ENCODE data around the gene SAMD4B. TPM values are rescaled to one million over a fixed set of nuclear protein-coding genes. Genes with fewer than 3 reads are reported as not detected.

Gene SAMD4B
- total and polyA plus RNA-seq, 2 experiments from 2014 or later, result 104 to 172 TPM

DNA sequence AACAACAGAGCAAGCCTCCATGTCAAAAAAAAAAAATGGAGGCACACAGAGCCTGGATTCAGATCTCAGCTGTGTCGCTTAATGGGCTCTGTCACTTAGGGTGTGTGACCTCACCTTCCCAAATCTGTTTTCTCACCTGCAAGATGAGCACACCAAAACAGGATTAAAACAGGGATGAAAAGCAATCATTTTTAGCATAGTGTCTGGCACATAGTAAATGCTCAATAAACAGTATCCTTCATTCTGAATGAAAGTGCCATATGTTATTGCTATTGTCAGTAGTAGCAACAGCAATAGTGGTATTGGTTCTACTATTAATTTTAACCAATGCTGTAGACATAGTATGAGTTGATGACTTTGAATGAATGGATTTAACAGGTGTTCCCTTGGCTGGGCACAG lies 23.3 kb downstream of the SAMD4B start (continued):
- TF ChIP-seq, protein P1, sequence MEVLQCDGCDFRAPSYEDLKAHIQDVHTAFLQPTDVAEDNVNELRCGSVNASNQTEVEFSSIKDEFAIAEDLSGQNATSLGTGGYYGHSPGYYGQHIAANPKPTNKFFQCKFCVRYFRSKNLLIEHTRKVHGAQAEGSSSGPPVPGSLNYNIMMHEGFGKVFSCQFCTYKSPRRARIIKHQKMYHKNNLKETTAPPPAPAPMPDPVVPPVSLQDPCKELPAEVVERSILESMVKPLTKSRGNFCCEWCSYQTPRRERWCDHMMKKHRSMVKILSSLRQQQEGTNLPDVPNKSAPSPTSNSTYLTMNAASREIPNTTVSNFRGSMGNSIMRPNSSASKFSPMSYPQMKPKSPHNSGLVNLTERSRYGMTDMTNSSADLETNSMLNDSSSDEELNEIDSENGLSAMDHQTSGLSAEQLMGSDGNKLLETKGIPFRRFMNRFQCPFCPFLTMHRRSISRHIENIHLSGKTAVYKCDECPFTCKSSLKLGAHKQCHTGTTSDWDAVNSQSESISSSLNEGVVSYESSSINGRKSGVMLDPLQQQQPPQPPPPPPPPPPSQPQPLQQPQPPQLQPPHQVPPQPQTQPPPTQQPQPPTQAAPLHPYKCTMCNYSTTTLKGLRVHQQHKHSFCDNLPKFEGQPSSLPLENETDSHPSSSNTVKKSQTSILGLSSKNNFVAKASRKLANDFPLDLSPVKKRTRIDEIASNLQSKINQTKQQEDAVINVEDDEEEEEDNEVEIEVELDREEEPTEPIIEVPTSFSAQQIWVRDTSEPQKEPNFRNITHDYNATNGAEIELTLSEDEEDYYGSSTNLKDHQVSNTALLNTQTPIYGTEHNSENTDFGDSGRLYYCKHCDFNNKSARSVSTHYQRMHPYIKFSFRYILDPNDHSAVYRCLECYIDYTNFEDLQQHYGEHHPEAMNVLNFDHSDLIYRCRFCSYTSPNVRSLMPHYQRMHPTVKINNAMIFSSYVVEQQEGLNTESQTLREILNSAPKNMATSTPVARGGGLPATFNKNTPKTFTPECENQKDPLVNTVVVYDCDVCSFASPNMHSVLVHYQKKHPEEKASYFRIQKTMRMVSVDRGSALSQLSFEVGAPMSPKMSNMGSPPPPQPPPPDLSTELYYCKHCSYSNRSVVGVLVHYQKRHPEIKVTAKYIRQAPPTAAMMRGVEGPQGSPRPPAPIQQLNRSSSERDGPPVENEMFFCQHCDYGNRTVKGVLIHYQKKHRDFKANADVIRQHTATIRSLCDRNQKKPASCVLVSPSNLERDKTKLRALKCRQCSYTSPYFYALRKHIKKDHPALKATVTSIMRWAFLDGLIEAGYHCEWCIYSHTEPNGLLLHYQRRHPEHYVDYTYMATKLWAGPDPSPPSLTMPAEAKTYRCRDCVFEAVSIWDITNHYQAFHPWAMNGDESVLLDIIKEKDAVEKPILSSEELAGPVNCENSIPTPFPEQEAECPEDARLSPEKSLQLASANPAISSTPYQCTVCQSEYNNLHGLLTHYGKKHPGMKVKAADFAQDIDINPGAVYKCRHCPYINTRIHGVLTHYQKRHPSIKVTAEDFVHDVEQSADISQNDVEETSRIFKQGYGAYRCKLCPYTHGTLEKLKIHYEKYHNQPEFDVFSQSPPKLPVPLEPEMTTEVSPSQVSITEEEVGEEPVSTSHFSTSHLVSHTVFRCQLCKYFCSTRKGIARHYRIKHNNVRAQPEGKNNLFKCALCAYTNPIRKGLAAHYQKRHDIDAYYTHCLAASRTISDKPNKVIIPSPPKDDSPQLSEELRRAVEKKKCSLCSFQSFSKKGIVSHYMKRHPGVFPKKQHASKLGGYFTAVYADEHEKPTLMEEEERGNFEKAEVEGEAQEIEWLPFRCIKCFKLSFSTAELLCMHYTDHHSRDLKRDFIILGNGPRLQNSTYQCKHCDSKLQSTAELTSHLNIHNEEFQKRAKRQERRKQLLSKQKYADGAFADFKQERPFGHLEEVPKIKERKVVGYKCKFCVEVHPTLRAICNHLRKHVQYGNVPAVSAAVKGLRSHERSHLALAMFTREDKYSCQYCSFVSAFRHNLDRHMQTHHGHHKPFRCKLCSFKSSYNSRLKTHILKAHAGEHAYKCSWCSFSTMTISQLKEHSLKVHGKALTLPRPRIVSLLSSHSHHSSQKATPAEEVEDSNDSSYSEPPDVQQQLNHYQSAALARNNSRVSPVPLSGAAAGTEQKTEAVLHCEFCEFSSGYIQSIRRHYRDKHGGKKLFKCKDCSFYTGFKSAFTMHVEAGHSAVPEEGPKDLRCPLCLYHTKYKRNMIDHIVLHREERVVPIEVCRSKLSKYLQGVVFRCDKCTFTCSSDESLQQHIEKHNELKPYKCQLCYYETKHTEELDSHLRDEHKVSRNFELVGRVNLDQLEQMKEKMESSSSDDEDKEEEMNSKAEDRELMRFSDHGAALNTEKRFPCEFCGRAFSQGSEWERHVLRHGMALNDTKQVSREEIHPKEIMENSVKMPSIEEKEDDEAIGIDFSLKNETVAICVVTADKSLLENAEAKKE (CRISPR knock-in tag; IDR thresholded peaks at IDR 0.05), result no peak
- TF ChIP-seq STAT1 (IDR thresholded peaks at IDR 0.05; ENCODE audit: unreplicated experiment), result no peak
- TF ChIP-seq JUNB (IDR thresholded peaks at IDR 0.05; ENCODE audit: unreplicated experiment), result no peak
- TF ChIP-seq ZNF331 (CRISPR knock-in tag; IDR thresholded peaks at IDR 0.05; ENCODE audit: low read depth), result no peak
- TF ChIP-seq, protein P2, sequence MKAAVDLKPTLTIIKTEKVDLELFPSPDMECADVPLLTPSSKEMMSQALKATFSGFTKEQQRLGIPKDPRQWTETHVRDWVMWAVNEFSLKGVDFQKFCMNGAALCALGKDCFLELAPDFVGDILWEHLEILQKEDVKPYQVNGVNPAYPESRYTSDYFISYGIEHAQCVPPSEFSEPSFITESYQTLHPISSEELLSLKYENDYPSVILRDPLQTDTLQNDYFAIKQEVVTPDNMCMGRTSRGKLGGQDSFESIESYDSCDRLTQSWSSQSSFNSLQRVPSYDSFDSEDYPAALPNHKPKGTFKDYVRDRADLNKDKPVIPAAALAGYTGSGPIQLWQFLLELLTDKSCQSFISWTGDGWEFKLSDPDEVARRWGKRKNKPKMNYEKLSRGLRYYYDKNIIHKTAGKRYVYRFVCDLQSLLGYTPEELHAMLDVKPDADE (IDR thresholded peaks at IDR 0.05), result no peak
- TF ChIP-seq, protein P3, sequence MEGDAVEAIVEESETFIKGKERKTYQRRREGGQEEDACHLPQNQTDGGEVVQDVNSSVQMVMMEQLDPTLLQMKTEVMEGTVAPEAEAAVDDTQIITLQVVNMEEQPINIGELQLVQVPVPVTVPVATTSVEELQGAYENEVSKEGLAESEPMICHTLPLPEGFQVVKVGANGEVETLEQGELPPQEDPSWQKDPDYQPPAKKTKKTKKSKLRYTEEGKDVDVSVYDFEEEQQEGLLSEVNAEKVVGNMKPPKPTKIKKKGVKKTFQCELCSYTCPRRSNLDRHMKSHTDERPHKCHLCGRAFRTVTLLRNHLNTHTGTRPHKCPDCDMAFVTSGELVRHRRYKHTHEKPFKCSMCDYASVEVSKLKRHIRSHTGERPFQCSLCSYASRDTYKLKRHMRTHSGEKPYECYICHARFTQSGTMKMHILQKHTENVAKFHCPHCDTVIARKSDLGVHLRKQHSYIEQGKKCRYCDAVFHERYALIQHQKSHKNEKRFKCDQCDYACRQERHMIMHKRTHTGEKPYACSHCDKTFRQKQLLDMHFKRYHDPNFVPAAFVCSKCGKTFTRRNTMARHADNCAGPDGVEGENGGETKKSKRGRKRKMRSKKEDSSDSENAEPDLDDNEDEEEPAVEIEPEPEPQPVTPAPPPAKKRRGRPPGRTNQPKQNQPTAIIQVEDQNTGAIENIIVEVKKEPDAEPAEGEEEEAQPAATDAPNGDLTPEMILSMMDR (conservative IDR thresholded peaks at IDR 0.05; ENCODE audit: low read depth in 2 of 2), result no peak

DNA sequence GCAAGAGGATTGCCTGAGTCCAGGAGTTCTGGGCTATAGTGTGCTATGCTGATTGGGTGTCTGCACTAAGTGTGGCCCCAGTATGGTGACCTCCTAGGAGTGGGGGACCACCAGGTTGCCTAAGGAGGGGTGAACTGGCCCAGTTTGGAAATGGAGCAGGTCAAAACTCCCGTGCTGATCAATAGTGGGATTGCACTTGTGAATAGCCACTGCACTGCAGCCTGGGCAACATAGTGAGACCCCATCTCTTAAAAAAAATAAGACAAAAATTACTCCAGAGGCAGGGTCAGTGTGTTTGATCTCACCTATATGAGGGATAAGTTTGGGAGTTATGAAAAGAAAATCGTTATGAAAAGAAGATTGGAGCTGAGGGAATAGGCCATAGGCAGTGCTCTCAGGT lies 27.0 kb downstream of the SAMD4B start:
- Histone ChIP-seq H3K4me1 (ENCODE audit: insufficient read depth) (no peaks in the 10 kb centered on the region), H3K27me3 (ENCODE audit: insufficient read depth) (no peaks in the 10 kb centered on the region), H2AFZ (no peak overlapping the region), H4K20me1 (replicated peaks; ENCODE audit: insufficient read depth) (peaks cover 6% of the 10 kb centered on the region; the same call in 1 of the 2 replicates), H3K36me3 (ENCODE audit: insufficient read depth) (peaks cover 10% of the 10 kb centered on the region; the same call in 1 of the 2 replicates), H3K27ac (ENCODE audit: low read depth) (no peak overlapping the region), H3K4me3 (no peak overlapping the region), H3K4me2 (no peak overlapping the region), H3K79me2 (replicated peaks; ENCODE audit: insufficient read depth) (no peaks in the 10 kb centered on the region), H3F3A (replicated peaks; ENCODE audit: low read depth) (0 out of 2 replicates have a peak, but pooled peaks cover 5% of the 10 kb centered on the region), H3K9me2 (ENCODE audit: insufficient read depth) (no peaks in the 10 kb centered on the region)
- Mint-ChIP-seq H3K4me1 (no peaks in the 10 kb centered on the region), H3K9me3 (no peaks in the 10 kb centered on the region; the same call in 2 of the 3 replicates), H3K27ac (no peak overlapping the region), H3K27me3 (ENCODE audit: insufficient read depth, low read depth, poor library complexity) (peaks cover 2% of the 10 kb centered on the region), H3K4me3 (no peak overlapping the region), H3K36me3 (ENCODE audit: low read depth) (peaks cover 47% of the 10 kb centered on the region)
- no peak for DNase-seq (ENCODE audit: low spot score)
- no peak for ATAC-seq
- TF ChIP-seq STAT1 (IDR thresholded peaks at IDR 0.05; ENCODE audit: unreplicated experiment), result no peak
- no peak for TF ChIP-seq NANOG (IDR thresholded peaks at IDR 0.05; ENCODE audit: borderline replicate concordance)
- no peak for TF ChIP-seq CREB1 (CRISPR knock-in tag; IDR thresholded peaks at IDR 0.05; ENCODE audit: low read depth)
- no peak for TF ChIP-seq EZH2 (IDR thresholded peaks at IDR 0.05; ENCODE audit: low read depth, unreplicated experiment)
- no peak for TF ChIP-seq ZNF114 (CRISPR knock-in tag; IDR thresholded peaks at IDR 0.05)
- no peak for TF ChIP-seq ZNF331 (CRISPR knock-in tag; IDR thresholded peaks at IDR 0.05; ENCODE audit: low read depth)
- TF ChIP-seq POLR2AphosphoS5 (IDR thresholded peaks at IDR 0.05; ENCODE audit: low read depth), result no peak
- TF ChIP-seq, protein P4, sequence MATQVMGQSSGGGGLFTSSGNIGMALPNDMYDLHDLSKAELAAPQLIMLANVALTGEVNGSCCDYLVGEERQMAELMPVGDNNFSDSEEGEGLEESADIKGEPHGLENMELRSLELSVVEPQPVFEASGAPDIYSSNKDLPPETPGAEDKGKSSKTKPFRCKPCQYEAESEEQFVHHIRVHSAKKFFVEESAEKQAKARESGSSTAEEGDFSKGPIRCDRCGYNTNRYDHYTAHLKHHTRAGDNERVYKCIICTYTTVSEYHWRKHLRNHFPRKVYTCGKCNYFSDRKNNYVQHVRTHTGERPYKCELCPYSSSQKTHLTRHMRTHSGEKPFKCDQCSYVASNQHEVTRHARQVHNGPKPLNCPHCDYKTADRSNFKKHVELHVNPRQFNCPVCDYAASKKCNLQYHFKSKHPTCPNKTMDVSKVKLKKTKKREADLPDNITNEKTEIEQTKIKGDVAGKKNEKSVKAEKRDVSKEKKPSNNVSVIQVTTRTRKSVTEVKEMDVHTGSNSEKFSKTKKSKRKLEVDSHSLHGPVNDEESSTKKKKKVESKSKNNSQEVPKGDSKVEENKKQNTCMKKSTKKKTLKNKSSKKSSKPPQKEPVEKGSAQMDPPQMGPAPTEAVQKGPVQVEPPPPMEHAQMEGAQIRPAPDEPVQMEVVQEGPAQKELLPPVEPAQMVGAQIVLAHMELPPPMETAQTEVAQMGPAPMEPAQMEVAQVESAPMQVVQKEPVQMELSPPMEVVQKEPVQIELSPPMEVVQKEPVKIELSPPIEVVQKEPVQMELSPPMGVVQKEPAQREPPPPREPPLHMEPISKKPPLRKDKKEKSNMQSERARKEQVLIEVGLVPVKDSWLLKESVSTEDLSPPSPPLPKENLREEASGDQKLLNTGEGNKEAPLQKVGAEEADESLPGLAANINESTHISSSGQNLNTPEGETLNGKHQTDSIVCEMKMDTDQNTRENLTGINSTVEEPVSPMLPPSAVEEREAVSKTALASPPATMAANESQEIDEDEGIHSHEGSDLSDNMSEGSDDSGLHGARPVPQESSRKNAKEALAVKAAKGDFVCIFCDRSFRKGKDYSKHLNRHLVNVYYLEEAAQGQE (IDR thresholded peaks at IDR 0.05; ENCODE audit: unreplicated experiment), result no peak
- TF ChIP-seq EZH2phosphoT487 (IDR thresholded peaks at IDR 0.05; ENCODE audit: unreplicated experiment), result no peak

Measured in GM23338 (cell line).